ENCODE measurements around the gene FBXL20.
"Not testable (repeated sequence)": the region's sequence is repeated elsewhere in the genome, so short reads cannot be mapped to it uniquely, and the experiment has no call there.

The FBXL20 gene

GRCh38 chr17:39376434-39376833 is 25.0 kb downstream of the FBXL20 start:
- DNase-seq = no peak

DNA sequence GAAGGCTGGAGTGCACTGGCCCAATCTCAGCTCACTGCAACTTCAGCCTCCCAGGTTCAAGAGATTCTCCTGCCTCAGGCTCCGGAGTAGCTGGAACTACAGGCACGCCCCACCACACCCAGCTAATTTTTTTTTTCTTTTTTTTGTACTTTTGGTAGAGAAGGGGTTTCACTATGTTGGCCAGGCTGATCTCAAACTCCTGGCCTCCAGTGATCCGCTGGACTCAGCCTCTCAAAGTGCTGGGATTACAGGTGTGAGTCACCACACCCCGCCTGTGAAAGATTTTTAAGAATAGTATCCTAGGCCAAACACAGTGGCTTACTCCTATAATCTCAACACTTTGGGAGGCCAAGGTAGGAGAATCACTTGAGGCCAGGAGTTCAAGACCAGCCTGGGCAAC is 33.6 kb downstream of the FBXL20 start:
- DNase-seq = not testable (repeated sequence)

GRCh38 chr17:39365872-39366271 is 35.6 kb downstream of the FBXL20 start:
- no peak for DNase-seq

GRCh38 chr17:39365242-39365641 is 36.2 kb downstream of the FBXL20 start:
- DNase-seq = no peak

DNA sequence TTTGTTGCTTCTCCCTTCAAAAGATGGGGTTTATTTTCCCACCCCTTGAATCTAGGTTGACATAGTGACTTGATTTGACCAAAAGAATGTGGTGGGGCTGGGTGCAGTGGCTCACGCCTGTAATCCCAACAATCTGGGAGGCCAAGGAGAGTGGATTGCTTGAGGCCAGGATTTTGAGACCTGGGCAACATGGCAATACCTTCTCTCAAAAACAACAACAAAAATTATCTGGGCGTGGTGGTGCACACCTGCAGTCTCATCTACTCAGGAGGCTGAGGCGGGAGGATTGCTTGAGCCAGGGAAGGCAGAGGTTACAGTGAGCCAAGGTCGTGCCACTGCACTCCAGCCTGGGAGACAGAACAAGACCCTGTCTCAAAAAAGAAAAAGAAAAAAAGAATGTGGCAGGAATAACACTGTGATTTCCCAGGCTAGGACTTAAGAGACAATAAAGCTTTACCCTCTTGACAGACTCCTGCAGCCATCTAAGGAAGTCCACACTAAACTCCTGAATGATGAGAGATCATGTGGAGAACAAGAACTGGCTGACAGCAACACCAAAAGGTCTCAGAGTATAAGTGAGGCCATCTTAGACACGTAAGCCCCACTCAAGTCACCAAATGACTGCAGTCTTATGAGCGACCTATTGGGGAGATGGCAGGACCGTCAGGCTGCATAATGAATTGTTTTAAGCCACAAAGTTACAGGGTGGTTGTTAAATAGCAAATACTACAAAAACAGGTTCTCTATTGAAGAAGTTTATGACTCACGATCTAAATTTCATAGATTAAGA is 37.0 kb downstream of the FBXL20 start:
- DNase-seq = peak; percentile 18

DNA sequence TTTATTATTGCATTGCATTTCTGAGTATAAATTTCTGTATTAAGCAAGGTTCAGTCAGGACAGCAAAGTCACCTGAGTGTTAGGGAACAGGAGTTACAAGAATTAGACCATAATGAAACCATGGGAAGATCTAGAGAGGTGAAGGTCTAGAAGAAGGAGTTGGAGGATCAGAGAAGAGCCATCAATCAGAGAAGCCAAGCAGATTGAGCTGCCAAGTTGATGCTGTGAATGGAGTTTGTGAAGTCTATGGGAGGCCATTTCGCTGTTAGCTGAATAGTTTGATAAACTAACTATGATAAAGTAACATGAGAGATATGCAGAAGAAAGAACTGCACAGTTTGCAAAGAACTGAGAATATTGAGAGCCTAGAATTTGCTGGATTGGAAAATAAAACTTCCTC is 40.4 kb downstream of the FBXL20 start:
- no peak for DNase-seq

DNA sequence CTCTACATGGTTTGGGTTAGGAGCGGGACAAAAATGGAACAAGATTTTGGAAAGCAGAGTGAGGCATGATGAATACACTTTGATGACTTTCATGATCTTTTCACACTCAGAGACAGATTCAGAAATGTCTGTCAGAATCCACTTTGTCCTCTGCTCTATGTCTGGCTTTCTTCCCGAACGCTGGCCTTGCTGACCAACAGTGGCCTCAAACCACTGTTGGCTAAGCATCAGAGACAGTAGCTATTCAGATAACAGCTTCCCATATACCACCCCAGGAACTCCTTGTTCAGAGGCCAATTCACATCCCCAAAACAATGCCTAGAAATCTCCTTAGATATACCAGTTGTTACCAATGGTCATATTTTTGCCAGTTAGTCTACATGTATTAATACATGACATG is 40.9 kb downstream of the FBXL20 start:
- DNase-seq = no peak

DNA sequence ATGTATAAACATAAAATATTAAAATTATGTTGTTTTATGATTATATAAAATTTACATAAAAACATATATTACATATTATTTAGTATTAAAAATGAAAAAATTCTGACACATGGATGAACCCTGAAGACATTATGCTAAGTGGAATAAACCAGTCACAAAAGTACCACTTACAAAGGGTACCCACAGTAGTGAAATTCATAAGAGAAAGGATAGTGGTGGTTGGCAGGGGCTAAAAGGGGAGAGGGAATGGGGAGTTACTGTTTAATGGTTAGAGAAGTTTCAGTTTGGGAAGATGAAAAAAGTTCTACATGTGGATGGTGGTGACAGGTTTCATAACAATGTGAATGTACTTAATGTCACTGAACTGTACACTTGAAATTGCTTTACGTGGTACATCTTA is 41.4 kb downstream of the FBXL20 start:
- DNase-seq = no peak

GRCh38 chr17:39357986-39358385 is 43.4 kb downstream of the FBXL20 start:
- no peak for DNase-seq

DNA sequence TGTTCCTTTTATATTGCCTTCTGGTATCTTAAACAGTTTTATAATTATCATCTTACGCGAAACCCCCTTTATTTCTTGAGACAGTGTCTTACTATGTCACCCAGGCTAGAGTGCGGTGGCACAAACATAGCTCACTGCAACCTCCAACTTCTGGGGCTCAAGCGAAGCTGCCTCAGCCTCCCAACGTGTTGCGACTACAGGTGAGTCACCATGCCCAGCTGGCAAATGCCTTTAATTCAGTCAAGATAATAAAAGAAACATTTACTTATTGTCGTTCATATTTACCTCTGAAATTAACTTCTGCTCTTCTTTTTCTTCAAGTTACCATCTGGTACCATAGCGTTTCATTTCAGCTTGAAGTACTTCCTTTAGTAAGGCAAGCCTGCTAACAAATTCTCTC is 43.9 kb downstream of the FBXL20 start:
- no peak for DNase-seq

GRCh38 chr17:39352986-39353385 is 48.4 kb downstream of the FBXL20 start:
- DNase-seq = no peak

- DNase-seq = peak; percentile 70
Observed at GRCh38 chr17:39352511-39352910, 48.9 kb downstream of the FBXL20 start.

- no peak for DNase-seq
Observed at GRCh38 chr17:39351508-39351907, 49.9 kb downstream of the FBXL20 start.

- DNase-seq = no peak
Observed at GRCh38 chr17:39349246-39349645, 52.2 kb downstream of the FBXL20 start.

DNA sequence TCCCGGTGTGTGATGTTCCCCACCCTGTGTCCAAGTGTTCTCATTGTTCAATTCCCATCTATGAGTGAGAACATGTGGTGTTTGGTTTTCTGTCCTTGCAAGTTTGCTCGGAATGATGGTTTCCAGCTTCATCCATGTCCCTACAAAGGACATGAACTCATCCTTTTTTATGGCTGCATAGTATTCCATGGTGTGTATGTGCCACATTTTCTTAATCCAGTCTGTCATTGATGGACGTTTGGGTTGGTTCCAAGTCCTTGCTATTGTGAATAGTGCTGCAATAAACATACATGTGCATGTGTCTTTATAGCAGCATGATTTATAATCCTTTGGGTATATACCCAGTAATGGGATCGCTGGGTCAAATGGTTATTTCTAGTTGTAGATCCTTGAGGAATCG is 54.6 kb downstream of the FBXL20 start:
- not testable (repeated sequence) for DNase-seq

DNA sequence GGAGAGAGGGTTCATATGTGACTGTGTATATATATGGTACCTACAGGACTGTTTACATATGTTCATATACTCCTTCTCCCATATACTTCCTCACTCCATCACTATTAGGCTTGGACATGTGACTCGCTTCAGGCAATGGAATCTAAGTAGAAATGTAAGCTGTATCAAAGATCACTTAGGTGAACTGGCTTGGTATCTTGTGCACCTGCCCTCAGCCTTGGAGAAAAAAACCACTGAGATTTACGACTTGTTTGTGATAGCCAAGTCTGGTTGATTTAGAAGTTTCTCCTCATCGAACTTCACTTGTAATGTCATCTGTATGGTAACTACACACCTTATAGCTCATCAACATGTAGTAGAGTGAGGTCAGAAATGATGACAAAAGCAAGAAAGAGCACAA is 59.9 kb downstream of the FBXL20 start:
- DNase-seq = no peak

DNA sequence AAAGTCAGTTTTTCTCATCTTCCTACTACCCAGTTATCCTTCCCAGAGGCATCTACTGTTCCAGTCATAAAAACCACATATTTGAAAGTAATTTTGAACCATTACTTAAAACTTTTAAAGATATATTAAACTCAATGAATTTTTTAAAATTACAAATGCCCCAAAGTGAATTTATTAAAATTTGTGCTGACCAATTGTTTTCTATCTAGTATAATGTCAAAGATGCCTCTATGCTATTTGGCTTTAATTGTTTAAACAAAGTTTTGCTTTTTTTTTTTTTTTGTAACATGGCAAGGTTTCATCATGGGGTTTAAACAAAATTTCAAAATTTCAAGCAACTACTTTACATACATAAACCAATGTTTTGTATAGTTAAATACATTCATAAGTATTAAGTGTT is 60.7 kb downstream of the FBXL20 start:
- DNase-seq = no peak

DNA sequence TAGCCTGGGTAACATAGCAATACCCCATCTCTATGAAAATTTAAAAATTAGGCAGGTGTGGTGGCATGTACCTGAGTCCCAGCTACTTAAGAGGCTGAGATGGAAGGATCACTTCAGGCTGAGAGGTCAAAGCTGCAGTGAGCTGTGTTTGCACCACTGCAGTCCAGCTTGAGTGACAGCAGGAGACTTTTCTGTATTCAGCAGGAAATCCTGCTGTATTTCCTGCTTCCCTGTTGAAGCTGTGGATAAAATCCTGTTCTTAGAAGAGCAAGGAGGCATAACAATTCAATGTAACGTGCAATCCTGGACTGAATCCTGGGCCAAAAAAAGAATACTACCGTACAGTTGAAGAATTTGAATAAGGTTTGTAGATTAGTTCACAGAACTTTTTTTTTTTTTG is 62.2 kb downstream of the FBXL20 start:
- DNase-seq = no peak

DNA sequence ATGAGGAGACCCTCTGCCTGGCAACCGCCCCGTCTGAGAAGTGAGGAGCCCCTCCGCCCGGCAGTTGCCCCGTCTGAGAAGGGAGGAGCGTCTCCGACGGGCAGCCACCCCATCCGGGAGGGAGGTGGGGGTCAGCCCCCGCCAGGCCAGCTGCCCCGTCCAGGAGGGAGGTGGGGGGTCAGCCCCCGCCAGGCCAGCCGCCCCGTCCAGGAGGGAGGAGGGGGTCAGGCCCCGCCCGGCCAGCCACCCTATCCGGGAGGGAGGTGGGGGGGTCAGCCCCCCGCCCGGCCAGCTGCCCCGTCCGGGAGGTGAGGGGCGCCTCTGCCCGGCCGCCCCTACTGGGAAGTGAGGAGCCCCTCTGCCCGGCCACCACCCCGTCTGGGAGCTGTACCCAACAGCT is 63.8 kb downstream of the FBXL20 start:
- DNase-seq = not testable (repeated sequence)

GRCh38 chr17:39335704-39336223 is 65.7 kb downstream of the FBXL20 start:
- peak; percentile 52 for DNase-seq

DNA sequence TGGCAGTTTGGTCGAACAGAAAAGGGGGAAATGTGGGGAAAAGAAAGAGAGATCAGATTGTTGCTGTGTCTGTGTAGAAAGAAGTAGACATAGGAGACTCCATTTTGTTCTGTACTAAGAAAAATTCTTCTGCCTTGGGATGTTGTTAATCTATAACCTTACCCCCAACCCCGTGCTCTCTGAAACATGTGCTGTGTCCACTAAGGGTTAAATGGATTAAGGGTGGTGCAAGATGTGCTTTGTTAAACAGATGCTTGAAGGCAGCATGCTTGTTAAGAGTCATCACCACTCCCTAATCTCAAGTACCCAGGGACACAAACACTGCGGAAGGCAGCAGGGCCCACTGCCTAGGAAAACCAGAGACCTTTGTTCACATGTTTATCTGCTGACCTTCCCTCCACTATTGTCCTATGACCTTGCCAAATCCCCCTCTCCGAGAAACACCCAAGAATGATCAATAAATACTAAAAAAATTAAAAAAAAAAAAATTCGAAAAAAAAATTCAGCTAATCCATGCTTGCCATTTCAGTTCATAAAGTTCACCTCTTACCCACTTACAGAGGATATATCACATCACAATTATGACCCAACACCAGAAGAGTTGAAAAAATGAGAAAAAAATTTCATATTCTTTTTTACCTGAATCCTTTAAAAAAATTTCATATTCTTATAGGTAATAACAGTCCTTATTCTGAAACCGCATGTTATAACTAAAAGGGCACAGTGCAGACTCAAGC is 67.2 kb downstream of the FBXL20 start:
- DNase-seq = peak; percentile 41

- no peak for DNase-seq
Observed at GRCh38 chr17:39332092-39332491, 69.3 kb downstream of the FBXL20 start.

DNA sequence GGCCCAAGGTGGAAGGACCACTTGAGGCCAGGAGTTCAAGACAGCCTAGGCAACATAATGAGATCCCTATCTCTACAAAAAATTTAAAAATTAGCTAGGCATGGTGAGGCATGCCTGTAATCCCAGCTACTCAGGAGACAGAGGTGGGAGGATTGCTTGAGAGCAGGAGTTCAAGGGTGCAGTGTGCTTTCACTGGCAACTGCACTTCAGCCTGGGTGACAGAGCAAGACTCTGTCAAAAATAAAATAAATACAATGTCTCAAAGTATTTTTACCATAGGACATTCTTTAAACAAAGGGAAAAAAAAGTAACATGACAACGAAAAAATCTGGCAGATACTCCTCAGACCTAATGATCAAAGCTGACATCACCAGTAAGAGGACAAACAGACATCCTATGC is 72.6 kb downstream of the FBXL20 start:
- no peak for DNase-seq

DNA sequence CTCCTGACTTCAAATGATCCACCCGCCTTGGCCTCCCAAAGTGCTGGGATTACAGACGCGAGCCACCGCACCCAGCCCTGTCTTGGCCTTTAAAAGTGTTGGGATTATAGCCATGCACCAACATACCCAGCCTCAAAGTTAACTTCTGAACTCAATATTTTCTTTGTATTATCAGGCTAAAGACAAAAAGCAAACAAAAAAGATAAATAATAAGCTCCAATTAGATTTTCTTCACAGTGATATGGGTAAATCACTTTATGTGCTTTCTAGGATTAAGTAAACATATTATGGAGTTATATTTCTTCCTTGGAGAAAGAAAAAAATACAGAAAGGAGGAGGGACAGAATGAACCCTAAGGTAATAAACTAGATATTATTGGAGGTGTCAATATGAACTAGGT is 74.3 kb downstream of the FBXL20 start:
- DNase-seq = no peak

All from hematopoietic multipotent progenitor cell treated with erythropoietin and hydrocortisone succinate and interleukin-3 and kit ligand, for 6 days (in vitro differentiated cells).